GM18505 (cell line): ENCODE results near the gene CYB5R2.

Experiments used
- ATAC-seq: cut with Tn5 transposase; IDR thresholded peaks from one replicate; pipeline ENCODE4 v1.9.1; 2021; ENCODE audit not compliant: unreplicated experiment
- POLR2A ChIP-seq: IDR thresholded peaks from 4 replicates; pipeline ENCODE4 v1.6.1; 2011; ENCODE audit warnings: borderline replicate concordance; ENCODE audit not compliant: insufficient read depth, insufficient read length; ENCODE audit errors: extremely low read depth

The CYB5R2 gene

DNA sequence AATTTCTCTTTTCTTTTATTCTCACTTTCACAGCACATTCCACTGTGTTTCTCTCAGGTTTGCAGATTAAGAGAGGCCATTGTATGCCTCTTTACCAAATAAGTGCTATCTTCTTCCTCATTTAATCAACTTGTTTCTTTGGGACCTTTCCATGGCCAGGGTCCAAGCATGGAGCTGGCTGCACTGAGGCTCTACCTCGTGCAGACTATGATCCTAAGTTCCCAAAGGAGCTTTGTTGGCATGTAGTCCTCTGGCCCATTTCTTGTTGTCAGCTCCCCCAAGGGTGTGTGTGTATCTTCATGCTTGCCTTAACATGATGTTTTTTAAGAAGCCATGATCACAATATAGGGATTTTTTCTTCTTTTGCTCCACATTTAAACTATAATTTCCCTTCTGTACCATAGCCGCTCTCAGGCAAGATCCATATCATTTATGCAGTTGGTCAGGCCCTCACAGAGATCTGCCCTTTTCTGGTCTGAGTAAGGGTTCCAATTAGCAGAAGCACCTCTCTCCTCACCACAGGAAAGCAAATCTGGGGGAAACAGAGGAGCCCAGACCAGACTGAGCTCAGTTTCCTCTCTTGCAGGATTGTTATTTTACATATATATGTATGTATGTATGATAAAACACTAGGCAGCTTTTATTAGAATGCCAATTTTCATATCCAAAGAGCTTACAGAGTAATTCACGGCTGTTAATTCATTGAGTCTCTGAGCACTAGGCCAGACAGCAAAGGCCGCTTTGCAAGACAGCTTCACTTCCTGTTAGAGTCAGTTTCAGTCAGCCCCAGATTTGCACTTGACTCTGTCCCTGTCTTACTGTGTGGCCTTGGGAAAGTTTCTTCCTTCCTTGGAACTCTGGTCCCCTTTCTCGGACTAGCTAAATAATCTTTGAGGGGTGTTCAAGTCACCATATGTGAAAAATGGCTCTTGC, 34.3 kb downstream of the CYB5R2 start:
- peak; percentile 50 for ATAC-seq
- TF ChIP-seq POLR2A: no peak

DNA sequence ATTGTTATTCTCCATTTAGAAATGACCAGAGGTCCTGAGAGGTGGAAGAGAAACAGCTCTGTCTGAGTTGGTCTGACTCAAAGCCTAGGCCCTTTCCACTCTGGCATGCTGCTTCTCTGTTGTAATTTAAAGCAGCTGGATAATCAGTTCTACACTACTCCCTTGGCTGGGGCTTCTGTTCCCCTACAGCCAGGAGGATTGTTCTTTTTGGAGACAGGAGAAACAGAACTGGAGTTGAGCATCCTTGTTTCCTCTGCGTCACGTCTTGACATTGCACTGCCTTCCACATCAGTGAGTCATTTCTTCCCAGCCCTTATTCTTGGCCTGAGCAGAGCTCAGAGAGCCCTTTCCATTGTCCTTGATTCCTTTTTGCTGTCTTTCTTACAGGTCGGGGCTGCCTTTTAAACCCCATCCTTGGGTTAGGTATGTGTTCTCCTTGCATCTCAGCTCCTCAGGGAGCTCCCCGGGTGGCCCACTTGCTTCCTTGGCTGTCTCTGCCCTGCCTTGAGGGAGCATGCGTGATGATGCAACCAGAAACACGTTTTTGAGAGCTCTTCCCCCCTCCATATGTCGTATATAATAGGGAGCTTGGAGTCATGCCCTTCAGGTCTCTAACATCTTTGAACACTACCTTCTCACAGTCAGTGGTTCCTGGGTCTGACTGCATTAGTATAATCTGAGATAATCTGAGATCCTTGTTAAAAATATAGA, 35.7 kb downstream of the CYB5R2 start:
- no peak for TF ChIP-seq POLR2A
- no peak for ATAC-seq

DNA sequence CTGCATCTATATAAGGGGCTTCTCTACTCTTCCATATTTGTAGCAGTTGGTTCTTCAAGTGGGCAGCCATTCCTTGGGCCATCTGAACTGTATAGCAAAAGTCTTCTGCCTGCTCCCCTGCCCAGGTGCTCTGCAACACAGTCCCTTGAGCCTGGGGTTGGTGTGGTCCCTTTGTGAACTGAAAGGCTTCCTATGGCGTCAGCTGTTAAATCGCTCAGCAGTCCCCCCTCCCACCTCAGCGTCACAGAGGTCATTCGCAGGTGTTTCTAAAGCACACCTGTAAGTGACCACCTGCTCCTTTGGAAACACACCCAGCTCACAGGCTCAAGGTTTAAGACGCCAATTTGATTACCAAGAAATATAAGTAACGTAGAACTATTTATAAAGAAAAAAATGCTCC, 37.0 kb downstream of the CYB5R2 start:
- no peak for ATAC-seq
- TF ChIP-seq POLR2A: no peak

DNA sequence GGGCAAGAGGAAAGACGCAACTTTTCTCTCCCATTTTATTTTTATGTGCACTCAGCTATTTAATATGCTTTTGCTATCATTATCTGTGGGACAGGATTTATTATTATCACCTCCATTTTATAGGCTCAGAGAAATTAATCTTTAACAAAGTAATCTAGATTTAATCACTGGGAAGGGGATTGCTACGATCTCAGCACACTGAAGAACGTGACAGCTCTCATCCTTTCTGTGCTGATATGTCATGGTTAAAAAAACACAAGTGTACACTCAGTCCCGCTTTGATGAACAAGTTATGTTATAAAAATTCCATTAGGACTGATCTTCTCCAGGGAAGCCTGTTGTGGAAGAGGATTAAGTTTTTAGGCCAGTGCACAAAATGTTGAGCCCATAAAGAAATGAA, 37.6 kb downstream of the CYB5R2 start:
- ATAC-seq: no peak
- no peak for TF ChIP-seq POLR2A

DNA sequence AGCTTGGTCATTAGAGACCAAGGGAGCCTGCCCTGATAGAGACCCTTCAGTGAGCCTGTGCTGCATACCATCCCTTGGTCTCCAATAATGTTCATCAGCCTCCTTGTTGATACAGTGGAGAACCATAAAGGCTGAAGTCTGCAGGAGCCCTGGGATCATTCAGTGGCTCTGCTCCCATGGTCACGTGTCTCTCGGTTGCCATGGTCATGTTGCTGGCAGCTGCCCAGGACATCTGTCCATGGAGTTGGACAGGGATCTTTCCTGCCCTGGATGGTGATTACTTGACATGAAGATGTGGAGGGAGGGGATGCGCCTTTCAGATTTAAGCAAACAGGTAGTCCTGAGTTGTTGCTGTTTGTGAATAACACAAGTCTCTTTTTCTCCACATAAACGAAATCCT, 38.2 kb downstream of the CYB5R2 start:
- no peak for TF ChIP-seq POLR2A
- no peak for ATAC-seq

DNA sequence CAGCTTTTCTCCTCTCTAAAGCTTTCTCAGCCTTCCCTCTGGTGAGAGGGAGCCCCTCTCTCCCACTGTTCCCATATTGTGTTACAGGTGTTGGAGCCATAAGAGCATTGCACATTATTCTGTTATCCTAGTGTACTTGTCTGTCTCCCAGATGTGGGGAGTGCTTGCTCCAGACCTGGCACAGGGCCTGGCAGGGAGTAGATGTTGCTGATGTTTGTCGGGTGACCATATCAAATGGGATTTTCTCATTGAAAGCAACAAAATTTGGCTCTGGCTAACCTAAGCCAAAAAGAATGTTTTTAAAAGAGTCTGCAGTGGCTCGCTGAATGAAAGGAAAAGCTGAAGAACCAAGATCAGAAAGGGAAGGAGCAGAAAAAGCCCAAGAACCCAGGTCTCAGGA, 41.1 kb downstream of the CYB5R2 start:
- no peak for TF ChIP-seq POLR2A
- ATAC-seq: no peak

DNA sequence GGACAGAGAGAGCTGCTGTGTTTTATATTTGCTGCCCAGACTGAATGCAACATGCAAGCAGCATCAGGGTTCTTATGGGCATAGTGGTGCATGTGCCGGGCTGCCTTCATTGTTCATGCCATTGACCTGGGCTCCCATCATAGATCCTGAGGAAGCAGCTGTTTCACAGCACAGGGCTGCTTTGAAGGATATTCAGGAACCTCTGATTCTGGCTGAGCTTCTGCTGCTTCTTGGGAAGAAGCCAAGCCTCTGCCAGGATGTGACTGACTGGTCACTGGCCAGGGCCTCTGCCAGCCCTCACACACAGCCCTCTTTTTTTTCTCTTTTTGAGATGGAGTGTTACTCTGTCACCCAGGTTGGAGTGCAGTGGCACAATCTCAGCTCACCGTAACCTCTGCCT, 43.3 kb downstream of the CYB5R2 start:
- no peak for ATAC-seq
- no peak for TF ChIP-seq POLR2A

DNA sequence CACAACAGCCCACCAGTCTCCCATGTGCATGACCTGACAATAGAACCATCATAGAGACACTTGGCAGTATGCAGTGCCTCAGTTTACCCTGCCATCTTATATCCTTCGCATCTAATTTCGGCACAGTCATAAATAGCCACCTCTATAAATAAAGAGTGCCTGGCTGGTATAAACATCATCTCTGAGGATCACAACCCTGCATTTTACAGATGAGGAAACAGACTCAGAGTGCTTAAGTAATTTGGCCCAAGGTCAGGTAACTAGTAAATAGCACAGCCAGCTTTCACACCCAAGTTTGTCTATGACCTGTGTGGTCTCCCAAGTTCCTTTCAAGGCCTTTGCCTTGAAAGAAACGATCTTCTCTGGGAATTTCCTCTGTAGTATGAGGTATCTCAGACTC, 44.6 kb downstream of the CYB5R2 start:
- ATAC-seq: no peak
- TF ChIP-seq POLR2A: no peak

DNA sequence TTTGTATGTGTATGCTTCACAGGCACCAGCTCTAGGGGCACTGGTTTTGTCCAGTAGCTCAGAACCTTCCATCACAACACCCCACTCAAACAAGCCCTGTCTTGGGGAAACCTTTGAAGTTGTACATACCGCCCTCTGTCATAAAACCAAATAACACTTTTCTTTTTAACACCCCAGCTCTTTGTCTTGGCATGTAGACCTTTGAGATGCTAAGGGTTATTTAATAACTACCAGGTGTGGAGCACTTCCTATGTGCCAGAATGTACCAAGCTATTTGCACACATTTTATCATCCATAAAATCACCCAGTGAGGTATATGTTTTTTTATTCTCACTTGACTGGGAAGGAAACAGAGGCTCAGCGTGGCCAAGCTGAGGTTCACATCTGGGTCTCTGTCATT, 50.6 kb downstream of the CYB5R2 start:
- ATAC-seq: no peak
- no peak for TF ChIP-seq POLR2A

DNA sequence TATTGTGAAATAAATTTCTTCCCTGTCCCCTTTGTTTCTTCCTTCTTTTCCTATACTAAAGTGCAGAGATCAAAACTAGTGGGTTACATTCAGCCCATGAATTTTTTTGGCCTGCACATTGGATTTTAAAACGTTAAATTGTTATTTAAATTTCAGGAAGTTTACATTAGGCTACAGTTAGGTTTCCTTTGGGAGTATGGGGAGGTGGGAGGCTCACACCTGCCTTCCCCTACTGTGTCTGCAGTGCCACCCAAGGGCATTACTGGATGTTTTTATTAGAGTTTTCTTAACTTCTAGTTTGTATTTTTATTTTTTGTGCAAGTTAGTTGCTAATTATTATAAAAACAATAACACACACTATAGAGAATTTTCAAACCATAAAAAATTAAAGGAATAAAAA, 51.7 kb downstream of the CYB5R2 start:
- no peak for ATAC-seq
- no peak for TF ChIP-seq POLR2A

DNA sequence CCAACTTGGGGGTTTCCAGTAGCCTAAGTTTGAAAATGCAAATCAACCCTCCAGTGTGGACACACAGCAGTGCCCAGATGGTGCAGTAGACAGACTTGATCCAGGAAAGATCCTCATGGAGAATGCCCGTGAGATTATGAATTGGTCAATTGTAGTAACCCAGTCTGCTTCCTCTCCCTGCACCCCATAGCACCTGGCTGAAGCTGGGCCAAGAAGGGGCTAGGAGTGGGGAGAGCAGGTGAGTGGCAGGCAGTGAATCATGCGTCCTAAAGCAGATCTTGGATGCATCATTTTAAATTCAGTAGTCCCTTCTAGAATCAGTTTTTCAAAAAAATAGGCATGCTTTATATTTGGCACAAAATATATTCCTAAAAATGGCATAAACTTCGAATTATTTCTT, 52.2 kb downstream of the CYB5R2 start:
- no peak for ATAC-seq
- TF ChIP-seq POLR2A: no peak

DNA sequence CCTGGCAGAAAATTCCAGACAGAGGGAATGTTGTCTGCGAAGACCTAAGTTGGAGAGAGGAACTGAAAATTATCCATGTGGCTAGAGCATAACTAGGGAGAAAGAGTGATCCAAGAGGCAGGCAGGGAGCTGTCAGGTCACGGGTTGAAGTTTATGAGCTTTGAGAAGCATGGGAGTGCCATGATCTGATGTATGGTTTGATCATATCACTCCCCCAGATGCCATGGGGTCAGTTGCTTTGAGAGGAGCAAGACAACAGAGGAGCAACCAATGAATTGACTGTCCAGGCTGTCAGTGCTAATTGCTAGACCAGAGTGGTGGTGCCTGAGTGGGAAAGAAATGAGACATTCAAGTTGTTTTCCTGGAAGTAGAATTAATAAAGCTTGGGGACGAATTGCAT, 54.0 kb downstream of the CYB5R2 start:
- TF ChIP-seq POLR2A: no peak

DNA sequence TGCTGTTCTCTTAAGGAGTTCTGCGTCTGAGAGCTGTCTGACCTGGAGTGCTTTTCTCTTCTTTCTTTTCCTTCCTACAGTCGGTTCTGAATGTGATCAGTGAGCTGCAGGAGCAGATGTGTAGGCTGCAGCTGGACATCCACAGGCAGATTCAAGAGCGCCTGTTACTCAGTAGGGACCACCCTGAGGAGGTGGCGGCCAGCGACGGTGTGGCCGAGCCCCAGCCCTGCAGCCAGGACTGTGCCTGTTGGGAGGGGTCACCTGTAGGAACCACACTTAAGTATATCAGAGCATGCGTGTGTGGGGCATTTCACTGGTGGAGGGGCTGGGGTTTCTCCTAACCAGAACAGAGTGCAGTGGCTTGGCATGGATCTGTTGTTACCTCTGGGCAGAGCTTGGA, 56.3 kb downstream of the CYB5R2 start:
- ATAC-seq: no peak
- no peak for TF ChIP-seq POLR2A

More for the DNA sequence above, 54.0 kb downstream of the CYB5R2 start:
- ATAC-seq: no peak
